Epidermal melanocyte (primary cell): Measurements from ENCODE around the gene SPON1.
"Not testable (repeated sequence)": the region's sequence is repeated elsewhere in the genome, so short reads cannot be mapped to it uniquely, and the experiment has no call there.

ENCODE experiments used
- DNase-seq: peaks from one replicate; pipeline ENCODE4 v3.0.0; 2011; ENCODE audit warnings: low spot score; ENCODE audit not compliant: insufficient read length

SPON1 gene

DNA sequence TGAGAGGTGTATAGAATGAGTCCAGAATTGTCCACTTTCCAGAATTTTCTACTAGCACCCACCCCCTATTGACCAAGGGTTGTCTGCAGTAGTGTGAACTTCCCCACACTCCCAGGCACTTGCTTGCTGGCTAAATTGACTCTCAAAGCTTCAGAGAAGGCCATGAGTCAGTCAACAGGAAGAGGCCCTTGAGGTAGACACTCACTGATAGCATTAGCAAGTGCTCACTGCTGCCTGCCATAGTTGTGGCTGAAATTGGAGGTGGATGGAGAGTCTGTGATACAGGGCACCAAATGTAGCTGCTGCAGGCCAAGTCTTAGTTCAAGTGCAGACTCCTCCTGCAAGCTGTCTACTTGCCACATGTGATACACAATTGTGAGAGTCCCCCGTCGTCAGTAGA lies 156.8 kb downstream of the SPON1 start:
- DNase-seq: no peak

DNA sequence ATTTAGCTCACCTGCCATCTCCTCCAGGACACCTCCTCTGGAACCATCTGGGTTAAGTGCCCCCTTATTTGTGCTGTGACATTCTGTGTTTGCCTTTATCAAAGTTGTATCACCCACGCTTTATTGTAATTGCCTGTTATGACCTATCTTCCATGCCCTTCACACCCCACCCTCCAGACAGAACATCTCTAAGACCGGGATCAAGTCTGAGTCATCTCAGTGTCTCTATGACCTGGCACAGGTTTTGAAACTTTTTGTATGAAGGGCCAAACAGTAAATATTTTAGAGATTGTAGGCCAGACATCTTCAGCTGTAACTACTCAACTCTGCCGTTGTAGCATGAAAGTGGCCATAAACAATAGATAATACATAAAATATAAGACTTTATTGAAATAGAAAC lies 161.8 kb downstream of the SPON1 start:
- no peak for DNase-seq

DNA sequence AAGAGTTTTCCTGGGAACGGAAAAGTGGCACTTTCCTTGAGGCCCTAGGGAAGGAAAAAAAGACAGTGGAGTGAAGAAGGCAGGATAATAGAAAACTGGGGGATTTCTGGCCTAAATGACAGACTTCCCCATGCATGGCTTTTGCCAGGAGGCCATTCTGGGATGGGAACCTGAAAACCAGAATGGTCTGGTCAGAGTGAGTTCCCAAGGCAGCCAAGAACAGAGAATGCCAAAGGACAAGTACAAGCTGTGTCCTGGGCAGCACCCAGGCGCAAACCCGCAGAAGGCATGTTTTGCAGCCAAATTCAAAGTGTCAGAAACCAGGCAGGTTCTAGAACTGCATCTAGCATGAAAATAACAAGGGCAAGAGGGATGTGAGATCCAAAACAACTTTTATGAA lies 162.4 kb downstream of the SPON1 start:
- DNase-seq: no peak

DNA sequence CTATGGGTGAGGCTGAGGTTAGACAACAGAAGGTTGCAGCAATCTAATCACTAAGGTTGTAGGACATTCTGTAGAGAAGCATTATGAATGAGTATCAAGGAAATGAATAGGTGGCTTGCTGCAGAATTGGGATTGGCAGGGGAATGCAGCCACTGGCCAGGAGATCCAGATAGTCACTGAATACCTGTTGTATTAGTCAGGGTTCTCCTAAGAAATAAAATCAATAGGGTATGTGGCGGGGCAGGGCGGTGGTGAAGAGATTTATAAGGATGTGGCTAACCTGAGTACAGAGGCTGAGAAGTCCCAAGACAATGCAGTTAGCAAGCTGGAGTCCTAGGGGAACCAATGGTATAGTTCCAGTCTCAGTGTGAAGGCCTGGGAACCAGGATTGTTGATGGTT lies 163.0 kb downstream of the SPON1 start:
- no peak for DNase-seq

DNA sequence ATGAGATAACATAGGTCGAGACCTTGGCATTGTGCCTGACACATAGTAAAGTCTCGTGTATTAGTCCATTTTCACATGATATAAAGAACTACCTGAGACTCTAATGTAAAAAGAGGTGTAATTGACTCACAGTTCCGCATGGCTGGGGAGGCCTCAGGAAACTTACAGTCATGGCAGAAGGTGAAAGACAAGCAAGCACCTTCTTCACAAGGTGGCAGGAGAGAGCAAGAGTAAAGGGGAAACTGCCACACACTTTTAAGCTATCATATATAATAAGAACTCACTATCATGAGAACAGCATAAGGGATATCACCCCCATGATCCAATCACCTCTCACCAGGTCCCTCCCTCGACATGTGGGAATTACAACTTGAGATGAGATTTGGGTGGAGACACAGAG lies 165.2 kb downstream of the SPON1 start:
- DNase-seq: no peak

DNA sequence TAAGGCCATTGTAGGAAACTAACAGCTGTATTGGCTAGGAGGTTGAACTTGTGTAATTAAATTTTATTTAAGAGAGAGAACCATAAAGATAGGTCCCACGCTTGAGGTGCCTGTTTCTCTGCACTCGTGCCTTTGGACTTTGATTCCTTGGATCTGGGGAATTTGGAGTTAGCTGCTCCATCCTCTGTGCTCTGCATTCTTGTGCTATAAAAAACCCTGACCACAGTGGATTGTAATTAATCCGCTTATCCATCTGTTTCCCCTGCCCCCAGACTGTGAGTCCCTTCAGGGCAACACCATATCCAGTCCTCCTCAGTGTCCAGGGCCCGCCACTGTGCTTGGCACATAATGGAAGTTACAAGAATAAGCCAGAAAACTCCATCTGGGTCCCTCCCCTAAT lies 169.8 kb downstream of the SPON1 start:
- DNase-seq: no peak

DNA sequence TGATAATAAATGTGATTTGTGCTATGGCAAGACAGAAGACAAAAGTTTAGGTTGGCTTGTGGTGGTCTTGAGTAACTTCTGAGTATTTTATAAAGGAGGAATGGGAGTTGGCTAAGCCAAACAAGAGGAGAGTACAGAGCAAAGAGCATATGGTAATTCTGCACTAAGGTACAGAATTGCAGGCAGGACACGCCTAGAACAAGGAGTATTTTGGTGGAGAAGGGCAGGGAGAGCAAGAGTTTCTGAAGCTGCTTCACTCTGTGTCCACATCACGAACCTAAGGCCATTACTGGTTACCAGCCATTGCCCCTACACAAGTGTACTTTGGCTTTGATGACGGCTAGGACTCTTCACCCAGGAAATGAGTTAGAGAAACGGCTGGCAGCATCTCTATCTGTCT lies 170.9 kb downstream of the SPON1 start:
- no peak for DNase-seq

DNA sequence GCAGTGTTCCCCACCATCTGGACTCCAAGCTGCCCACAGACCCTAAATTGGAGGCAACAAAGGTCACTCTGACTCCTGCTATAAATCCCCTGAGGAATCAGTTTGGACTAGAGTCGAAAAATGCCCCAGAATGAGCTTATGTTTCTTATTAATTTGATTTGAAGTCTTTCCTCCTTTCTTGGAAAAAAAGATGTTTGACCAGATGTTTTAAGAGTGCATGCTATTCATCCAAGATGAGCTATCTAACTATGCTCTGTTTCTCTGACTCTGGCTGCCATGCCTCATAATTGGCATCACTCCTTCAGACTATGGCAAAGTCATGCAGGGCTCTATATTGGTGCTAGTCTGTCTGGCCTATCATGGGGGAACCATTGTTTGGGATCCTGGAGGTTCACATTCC lies 174.0 kb downstream of the SPON1 start:
- DNase-seq: no peak

DNA sequence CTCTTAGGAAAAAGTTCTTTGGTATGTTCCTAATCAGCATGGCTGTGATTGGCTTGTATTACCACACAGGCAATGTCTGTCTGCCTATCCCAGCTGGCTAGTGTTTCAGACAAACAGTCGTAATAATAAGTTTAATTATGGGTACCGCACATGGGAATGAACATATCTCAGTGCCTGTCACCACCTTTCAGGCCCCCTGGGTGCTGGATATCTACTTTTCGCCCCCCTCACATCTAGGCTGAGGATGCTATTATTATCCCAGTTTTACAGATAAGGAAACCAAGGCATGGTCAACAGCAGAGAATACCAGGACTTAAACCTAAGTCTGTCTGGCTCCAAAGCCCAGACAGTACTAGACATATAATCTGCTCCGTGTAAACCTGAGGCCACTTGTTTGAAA lies 174.8 kb downstream of the SPON1 start:
- DNase-seq: no peak

DNA sequence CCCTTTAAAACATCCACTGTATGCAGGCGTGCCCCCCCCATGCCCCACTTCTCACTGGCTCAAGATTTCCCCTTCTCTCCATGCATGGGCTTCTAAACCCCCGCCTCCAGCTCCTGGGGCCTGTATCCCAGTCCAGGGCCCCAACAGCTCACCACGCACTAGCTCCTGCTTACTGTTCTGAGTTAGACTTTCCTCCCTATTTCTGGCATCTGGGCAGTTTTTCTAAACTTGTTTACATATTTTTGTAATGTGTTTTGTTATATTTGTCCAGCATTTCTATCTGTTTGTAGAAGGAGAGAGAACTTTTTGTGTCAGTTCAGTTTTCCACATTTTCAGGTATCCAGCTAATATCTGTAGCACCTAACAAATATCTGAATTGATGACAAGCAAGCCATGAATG lies 178.5 kb downstream of the SPON1 start:
- DNase-seq: no peak

DNA sequence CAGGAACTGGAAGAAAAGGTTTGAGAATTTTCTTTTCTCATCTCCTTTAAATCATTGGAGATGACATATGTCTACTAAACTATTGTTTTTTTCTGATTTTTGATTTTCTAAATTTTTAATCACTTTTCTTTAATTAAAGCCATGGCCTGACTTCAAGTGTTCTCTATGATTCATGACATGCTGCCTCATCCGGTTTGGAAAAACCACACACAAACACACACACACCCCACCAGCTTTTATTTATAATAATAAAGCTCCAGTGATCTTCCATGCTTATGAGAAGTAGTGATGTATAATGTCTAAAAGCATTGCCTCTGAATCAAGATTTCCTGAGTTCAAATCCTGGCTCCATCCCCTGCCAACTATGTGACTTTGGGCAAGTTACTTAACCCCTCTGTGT lies 179.2 kb downstream of the SPON1 start:
- no peak for DNase-seq

DNA sequence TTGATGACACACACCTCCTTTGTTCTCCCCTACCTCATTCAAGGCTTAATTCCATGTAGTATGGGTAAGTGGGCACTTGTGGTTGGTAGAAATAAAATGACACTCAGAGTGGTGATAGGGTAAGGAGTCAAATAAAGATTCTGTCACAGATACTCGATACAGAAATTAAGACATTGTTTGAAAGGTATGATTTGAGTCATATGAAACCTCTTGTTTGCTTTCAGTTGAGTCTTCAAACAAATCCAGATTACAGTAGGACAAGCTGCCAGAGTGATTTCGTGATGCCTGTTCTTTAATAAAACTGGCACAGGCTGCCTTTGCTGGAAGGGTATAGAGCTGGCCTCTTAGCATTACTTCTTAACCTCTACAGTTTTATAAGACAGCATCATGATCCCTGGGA lies 182.4 kb downstream of the SPON1 start:
- DNase-seq: no peak

DNA sequence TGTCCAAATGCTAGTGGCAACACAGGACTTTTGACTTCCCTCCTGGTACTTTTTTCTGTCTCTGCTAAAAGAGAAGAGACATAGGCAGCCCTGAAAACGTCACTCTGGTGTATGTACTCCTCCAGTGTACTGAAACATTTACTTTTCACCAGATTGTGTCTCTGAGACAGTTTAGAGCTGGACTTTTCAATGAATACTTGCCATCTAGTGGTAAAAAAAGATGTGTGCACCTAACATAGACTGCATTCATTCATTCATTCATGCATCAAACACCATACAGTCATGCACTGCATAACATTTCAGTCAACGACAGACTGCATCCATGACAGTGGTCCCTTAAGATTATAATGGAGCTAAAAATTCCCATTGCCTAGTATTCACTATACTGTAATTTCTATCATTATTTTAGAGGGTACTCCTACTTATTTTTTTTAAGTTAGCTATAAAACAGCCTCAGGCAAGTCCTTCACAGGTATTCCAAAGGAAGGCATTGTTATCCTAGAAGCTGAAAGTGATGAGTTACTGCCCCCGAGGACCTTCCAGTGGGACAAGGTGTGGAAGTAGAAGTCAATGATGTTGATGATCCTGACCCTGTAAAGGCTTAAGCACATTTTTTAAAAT lies 186.2 kb downstream of the SPON1 start:
- DNase-seq: no peak

DNA sequence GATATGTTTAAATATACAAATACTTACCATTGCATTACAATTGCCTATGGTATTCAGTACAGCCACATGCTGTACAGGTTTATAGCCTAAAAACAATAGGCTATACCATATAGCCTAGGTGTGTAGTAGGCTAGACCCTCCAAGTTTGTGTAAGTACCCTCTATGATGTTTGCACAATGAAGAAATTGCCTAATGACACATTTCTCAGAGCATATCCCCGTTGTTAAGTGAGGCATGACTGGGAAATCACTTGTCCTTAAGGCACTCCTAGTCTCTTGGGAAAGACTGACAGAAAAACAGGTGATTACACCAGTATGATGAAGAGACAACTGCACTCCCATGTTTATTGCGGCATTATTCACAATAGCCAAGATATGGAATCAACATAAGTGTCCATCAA lies 187.2 kb downstream of the SPON1 start:
- no peak for DNase-seq

DNA sequence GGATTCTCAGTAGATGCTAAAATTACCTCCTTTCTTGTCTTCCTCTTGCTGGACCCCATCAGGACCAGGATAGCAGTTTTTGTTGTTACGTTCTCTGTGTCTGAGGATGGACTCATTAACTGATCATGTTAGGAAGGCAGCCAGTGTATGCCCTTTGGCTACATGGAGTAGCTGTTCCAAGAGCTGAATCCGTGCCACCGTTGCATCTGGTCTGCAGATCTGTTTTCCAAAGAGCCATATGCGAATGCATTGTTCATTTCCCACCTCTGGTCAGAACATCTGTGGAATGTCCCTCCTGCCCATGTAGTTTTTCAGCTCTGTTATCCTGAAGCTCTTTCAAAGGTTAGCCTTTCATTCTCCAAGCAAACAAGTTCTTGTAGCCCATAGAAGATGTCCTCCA lies 188.4 kb downstream of the SPON1 start:
- DNase-seq: no peak

DNA sequence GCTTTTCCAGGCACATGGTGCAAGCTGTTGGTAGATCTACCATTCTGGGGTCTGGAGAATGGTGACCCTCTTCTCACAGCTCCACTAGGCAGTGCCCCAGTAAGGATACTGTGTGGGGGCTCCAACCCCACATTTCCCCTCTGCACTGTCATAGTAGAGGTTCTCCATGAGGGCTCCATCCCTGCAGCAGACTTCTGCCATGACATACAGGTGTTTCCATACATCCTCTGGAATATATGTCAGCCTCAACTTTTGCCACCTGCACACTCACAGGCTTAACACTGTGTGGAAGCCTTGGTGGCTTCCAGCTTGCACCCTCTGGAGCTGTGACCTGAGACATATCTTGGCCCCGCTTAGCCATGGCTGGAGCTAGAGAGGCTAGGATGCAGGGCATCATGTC lies 191.6 kb downstream of the SPON1 start:
- not testable (repeated sequence) for DNase-seq

DNA sequence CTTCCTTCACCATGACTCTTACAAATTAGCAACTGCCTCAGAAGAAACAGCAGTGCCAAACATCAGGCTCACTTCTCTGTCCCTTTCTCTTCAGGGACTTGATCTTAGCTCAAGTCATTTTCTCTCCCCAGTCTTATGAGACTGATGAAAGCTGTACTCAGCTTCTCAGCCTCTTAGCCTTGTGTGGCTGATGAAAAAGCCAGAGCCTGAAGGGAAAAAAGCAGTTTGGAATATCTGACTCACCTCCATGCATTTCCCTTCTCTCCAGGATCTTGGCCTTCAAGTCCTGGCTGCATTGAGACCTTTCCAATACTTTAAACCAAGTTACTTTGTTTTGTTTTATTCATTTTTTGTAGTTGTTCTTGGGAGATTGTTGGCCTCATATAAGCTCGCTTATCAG lies 195.9 kb downstream of the SPON1 start:
- DNase-seq: no peak

DNA sequence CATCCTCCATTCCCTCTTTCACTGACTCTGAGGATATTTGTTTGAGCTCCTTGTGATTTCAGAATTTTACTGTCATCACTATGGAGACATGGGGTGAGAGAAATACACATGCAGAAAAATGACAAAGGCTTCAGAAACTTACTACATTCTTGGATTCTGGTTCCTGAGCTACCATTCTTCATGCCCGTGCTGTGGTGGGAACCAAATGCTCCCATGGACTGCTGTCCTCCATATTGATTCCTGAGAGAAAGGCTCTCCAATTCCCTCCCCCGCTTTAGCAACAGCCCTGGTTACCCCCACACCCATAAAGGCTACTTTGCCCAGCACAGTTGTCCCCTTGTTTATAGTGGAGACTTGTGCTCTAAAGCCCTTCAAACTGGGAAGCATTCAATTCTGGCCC lies 201.1 kb downstream of the SPON1 start:
- no peak for DNase-seq

DNA sequence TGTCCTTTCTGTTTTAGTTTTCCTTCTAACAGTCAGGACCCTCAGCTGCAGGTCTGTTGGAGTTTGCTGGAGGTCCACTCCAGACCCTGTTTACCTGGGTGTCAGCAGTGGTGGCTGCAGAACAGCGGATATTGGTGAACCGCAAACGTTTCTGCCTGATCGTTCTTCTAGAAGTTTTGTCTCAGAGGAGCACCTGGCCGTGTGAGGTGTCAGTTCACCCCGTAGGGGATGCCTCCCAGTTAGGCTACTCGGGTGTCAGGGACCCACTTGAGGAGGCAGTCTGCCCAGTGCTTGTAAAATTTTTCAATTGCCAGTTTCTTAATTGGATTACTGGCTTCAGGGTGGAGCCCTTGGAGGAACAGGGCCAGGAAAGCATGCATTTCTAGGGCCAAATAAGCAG lies 211.2 kb downstream of the SPON1 start:
- not testable (repeated sequence) for DNase-seq

DNA sequence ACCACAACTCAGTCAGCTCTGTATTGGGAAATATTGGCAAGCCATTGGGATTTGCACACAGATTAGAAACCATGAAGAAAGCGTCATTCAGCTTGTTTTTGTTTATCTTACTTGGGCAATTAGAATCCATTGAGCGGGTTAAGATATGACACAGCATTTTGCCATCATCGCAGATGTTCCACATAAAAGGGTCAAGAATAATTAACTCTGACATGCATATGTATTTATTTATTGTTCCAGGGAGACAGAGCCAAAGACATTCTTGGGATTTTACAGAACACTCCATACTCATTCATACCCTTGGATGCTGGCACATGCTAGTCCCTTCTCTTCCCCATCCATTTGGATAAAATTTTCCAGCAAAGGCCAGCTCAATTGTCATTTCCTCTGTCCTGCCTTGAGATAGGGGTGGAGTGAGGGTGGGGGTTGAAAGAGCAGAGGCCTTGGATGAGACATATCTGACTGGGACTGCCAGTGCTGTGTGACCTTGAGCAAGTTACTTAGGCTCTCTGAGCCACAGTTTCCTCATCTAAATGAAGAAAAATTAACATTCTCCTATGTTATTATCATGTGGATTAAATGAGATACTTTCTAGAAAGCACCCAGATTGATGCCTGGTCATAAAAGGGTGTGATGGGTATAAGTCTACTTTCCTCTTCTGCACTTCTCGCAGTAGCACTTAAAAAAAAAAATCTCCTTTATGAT lies 216.7 kb downstream of the SPON1 start:
- peak; percentile 37 for DNase-seq

DNA sequence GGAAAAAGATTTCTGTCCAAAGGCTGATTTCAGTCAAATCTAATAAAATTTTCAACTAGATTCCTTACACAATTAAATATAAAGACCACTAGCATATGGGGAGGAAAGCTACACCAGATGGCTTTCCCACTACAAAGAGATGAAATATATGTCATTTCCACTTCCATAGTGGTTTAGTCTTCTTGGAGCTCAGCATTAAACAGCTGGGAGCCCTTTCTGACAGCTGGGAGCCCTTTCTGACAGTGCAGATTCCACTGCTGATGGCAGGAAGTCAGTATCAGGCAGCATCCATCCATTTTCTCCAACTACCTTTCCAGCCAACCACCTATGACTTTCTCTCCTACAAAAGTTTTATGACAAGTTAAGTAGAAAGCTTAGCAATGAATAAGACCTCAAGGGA lies 218.6 kb downstream of the SPON1 start:
- no peak for DNase-seq

DNA sequence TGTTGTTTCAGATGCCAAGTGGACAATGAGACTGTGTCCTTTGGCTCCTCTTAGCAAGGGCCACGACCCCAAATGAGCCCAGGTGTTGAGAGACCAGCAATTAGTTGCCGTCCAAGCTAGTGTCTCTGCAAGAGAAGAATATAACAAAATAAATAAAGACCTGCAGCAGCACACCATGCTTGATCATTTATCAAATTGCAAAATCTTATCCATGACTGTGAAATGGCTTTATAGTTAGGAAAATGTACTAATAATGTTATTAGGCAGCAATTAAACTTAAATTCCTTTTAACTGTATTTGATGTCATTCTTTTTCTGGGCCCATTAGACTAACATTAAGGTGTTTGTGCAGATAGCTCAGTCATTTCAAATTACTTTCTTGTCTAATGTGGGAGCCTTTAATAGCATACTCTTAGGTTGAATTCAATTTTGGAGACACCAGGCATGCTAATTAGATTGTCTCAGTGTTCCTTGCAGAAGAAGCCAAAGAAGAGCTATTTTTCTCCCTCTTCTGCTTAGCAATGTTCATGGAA lies 220.4 kb downstream of the SPON1 start:
- DNase-seq: no peak
